ENCODE results near the gene FIS1.
A peak's percentile ranks its signal among the peaks of the same experiment; 100 is the strongest.

FIS1 gene

DNA sequence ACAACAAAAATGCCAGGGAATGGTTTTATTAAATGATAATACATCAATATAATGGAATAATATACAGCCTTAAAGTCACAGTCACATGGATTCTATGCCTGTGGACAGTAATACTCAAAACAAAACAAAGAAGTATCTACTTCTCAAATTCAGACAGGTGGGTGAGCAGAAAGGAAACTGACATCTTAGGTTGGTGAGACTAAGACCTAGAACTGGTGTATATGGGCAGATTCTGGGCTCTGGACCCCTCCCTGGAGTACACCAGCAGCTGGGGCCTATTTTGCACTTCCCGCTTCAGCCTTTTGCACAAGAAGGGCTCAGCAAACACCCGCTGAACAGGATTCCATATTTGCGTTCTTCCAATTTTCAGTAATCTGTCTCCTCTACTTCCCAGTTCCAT, 5.4 kb upstream of the FIS1 start:
- H3K4me3 ChIP-seq (ENCODE audit: low read depth, low read length): peak overlapping the region; percentile 20; the same call in 1 of the 2 replicates
- DNase-seq (ENCODE audit: low read depth): peak; percentile 77
- TF ChIP-seq, protein P1, sequence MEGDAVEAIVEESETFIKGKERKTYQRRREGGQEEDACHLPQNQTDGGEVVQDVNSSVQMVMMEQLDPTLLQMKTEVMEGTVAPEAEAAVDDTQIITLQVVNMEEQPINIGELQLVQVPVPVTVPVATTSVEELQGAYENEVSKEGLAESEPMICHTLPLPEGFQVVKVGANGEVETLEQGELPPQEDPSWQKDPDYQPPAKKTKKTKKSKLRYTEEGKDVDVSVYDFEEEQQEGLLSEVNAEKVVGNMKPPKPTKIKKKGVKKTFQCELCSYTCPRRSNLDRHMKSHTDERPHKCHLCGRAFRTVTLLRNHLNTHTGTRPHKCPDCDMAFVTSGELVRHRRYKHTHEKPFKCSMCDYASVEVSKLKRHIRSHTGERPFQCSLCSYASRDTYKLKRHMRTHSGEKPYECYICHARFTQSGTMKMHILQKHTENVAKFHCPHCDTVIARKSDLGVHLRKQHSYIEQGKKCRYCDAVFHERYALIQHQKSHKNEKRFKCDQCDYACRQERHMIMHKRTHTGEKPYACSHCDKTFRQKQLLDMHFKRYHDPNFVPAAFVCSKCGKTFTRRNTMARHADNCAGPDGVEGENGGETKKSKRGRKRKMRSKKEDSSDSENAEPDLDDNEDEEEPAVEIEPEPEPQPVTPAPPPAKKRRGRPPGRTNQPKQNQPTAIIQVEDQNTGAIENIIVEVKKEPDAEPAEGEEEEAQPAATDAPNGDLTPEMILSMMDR (IDR thresholded peaks at IDR 0.05; ENCODE audit: insufficient read depth, low read depth, low read length, missing control alignments): no peak

DNA sequence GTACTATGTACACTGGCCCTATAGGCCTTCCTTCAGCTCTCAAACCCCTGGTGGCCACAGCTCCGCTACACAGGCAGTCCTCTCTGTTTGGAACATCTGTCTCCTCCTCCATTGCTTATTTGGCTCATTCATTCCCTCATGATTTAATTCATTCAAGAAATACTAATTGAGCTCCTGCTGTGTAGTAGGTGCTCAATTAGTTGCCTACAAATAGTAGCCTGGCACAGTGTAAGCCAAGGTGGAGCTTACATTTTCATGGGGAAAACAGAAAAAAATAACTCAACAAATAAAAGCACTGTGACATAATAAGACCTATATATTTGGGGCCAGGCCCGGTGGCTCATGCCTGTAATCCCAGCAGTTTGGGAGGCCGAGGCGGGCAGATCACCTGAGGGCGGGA, 3.4 kb upstream of the FIS1 start:
- TF ChIP-seq, protein P1 (IDR thresholded peaks at IDR 0.05; ENCODE audit: insufficient read depth, low read depth, low read length, missing control alignments): no peak
- no peak for DNase-seq (ENCODE audit: low read depth)
- no peak overlapping the region for H3K4me3 ChIP-seq (ENCODE audit: low read depth, low read length)

DNA sequence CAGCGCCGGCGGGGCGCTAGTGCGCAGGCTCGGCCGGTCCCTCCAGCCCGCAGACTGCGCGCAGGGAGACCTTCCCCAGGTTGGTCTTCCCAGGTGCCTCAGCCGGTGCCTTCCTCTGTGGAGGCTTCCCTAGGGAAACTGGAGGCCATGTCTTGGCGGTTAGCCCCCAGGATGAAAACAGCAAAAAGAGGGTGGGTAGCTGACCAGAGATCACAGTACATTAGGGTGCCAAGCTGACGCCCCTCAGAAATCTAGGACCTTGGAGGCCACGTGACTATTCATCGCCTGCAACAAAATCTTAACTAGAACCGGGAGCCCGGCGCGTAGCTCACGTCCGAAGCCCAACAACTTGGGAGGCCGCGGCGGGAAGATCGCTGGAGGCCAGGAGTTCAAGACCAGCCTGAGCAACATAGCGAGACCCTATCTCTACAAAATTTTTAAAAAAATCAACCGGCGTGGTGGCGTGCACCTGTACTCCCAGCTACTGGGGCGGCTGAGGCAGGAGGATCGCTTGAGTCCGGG, 327 bp upstream of the FIS1 start:
- TF ChIP-seq, protein P1 (IDR thresholded peaks at IDR 0.05; ENCODE audit: insufficient read depth, low read depth, low read length, missing control alignments): no peak
- peak overlapping the region; percentile 94 for H3K4me3 ChIP-seq (ENCODE audit: low read depth, low read length)
- DNase-seq (ENCODE audit: low read depth): no peak

DNA sequence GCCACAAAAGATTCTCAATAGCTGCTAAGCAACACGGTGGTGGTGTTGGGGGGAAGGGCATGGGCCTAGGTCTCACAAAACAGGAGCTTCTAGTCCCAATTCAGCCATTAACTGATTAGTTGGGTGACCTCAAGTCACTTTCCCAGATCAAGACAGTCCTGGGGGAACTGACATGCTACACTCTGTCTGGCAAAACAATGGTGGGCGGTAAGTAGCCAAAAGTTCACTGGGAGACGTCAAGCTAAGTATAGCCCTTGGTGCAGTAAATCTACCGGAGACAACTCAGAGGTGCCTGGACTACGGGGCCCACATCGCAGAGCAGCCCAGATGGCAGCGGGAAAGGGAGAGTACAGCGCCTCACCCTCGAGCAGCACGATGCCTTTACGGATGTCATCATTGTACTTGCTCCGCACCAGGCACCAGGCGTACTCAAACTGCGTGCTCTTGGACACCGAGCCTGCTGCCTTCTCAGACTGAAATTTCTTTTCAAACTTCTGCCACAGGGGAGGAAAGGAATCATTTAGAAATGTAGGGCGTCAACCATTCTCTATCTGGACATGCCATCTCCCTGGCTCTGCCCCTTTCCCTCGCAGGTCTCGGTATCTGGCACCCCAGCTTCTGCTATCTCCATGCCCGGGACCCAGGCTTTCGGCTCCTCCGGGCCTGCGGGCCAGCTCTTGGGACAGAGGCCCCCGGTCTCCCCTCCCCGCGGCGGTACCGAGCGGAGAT, 1.1 kb downstream of the FIS1 start:
- peak overlapping the region; percentile 94 for H3K4me3 ChIP-seq (ENCODE audit: low read depth, low read length)
- DNase-seq (ENCODE audit: low read depth): no peak
- TF ChIP-seq, protein P1 (IDR thresholded peaks at IDR 0.05; ENCODE audit: insufficient read depth, low read depth, low read length, missing control alignments): no peak

DNA sequence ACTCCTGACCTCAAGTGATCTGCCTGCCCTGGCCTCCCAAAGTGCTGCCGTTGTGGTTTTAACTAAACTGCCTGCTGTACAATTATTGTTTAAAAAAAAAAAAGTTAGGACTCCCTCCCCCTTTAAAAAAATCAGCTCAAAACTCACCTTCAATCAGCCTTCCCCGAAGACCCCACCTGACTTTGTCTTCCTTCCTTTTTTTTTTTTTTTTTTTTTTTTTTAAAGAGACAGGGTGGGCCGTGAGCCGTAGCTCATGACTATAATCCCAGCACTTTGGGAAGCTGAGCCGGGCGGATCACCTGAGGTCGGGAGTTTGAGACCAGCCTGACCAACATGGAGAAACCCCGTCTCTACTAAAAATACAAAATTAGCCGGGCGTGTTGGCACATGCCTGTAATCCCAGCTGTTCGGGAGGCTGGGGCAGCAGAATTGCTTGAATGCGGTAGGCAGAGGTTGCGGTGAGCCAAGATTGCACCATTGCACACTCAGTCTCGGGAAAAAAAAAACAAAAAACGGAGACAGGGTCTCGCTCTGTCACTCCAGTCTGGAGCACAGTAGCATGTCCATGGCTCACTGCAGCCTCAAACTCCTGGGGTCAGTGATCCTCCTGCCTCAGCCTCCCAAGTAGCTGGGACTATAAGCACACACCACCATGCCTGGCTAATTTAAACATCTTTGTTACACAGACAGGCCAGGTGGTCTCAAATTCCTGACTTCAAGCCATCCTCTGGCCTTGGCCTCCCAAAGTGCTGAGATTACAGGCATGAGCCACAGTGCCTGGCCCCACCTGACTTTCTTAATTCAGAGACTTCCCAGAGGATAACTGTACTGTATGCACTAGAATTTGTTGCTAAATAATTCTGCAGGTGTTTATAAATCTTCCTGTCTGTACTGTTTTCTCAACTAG, 3.2 kb downstream of the FIS1 start:
- no peak overlapping the region for H3K4me3 ChIP-seq (ENCODE audit: low read depth, low read length)
- TF ChIP-seq, protein P1 (IDR thresholded peaks at IDR 0.05; ENCODE audit: insufficient read depth, low read depth, low read length, missing control alignments): no peak
- no peak for DNase-seq (ENCODE audit: low read depth)

DNA sequence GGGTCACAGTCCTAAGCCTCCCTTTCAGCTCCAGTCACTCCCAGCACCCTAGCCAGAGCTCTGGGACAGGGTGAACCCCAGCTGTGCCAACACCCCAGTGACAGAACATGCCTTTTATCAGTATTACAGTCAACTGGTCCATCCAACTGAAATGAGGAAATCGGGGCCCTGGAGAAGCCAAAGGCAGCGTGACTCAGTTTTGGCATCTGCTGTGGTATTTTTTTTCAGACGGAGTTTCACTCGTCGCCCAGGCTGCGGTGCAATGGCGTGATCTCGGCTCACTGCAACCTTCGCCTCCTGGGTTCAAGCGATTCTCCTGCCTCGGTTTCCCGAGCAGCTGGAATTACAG, 3.9 kb downstream of the FIS1 start:
- no peak for DNase-seq (ENCODE audit: low read depth)
- TF ChIP-seq, protein P1 (IDR thresholded peaks at IDR 0.05; ENCODE audit: insufficient read depth, low read depth, low read length, missing control alignments): no peak
- no peak overlapping the region for H3K4me3 ChIP-seq (ENCODE audit: low read depth, low read length)

Measured in GM12865 (cell line).